H9 (cell line): ENCODE results near the gene ADCY4. TPM values are rescaled to one million over a fixed set of nuclear protein-coding genes. Genes with fewer than 3 reads are reported as not detected.

Experiments used
- DNase-seq: peaks from one replicate; pipeline ENCODE4 v3.0.0-alpha.2; 2017
- H2AFZ ChIP-seq: one replicate; pipeline ENCODE4 v1.6.1; 2013; ENCODE audit warnings: mild to moderate bottlenecking, low read length, control low read depth, moderate library complexity
- H2AK5ac ChIP-seq: 2 replicates; pipeline ENCODE4 v1.6.1; 2013; ENCODE audit warnings: low read length, control low read depth, mixed read lengths; ENCODE audit not compliant: insufficient read length
- H2BK120ac ChIP-seq: one replicate; pipeline ENCODE4 v1.6.1; 2013; ENCODE audit warnings: low read depth, mild to moderate bottlenecking, low read length, control low read depth, inconsistent platforms; ENCODE audit not compliant: poor library complexity, severe bottlenecking
- H2BK12ac ChIP-seq: 2 replicates; pipeline ENCODE4 v1.6.1; 2013; ENCODE audit warnings: low read length, control low read depth, mixed read lengths, low read depth; ENCODE audit not compliant: insufficient read length
- H2BK15ac ChIP-seq: 2 replicates; pipeline ENCODE4 v1.6.1; 2013; ENCODE audit warnings: low read depth, low read length, control low read depth
- H2BK20ac ChIP-seq: one replicate; pipeline ENCODE4 v1.6.1; 2013; ENCODE audit warnings: low read depth, mild to moderate bottlenecking, low read length, control low read depth, inconsistent platforms; ENCODE audit not compliant: poor library complexity, severe bottlenecking
- H2BK5ac ChIP-seq: 2 replicates; pipeline ENCODE4 v1.6.1; 2013; ENCODE audit warnings: low read length, control low read depth, mixed read lengths; ENCODE audit not compliant: insufficient read length
- H3K14ac ChIP-seq: 2 replicates; pipeline ENCODE4 v1.6.1; 2013; ENCODE audit warnings: low read length, control low read depth; ENCODE audit not compliant: insufficient read depth
- H3K18ac ChIP-seq: 2 replicates; pipeline ENCODE4 v1.6.1; 2013; ENCODE audit warnings: low read depth, mild to moderate bottlenecking, mixed read lengths, low read length, control low read depth; ENCODE audit not compliant: insufficient read length
- H3K23ac ChIP-seq: 2 replicates; pipeline ENCODE4 v1.6.1; 2013; ENCODE audit warnings: low read length, control low read depth, mixed read lengths, low read depth; ENCODE audit not compliant: insufficient read length
- H3K23me2 ChIP-seq: 2 replicates; pipeline ENCODE4 v1.6.1; 2013; ENCODE audit warnings: low read depth, mild to moderate bottlenecking, mixed read lengths, low read length, control low read depth; ENCODE audit not compliant: insufficient read length, poor library complexity, severe bottlenecking
- H3K27ac ChIP-seq: 2 replicates; pipeline ENCODE4 v1.5.1; 2013; ENCODE audit warnings: low read length, control low read depth, mixed read lengths, low read depth; ENCODE audit not compliant: insufficient read length
- H3K27me3 ChIP-seq: 2 replicates; pipeline ENCODE4 v1.6.1; 2013; ENCODE audit warnings: low read length, control low read depth, inconsistent platforms; ENCODE audit not compliant: insufficient read depth
- H3K4ac ChIP-seq: 2 replicates; pipeline ENCODE4 v1.6.1; 2013; ENCODE audit warnings: low read depth, mild to moderate bottlenecking, control low read depth, inconsistent platforms, low read length, moderate library complexity
- H3K4me1 ChIP-seq: 2 replicates; pipeline ENCODE4 v1.6.1; 2013; ENCODE audit warnings: low read length, control low read depth, inconsistent platforms; ENCODE audit not compliant: insufficient read depth
- H3K4me2 ChIP-seq: 2 replicates; pipeline ENCODE4 v1.6.1; 2013; ENCODE audit warnings: low read length, control low read depth, mixed read lengths; ENCODE audit not compliant: insufficient read length, insufficient read depth
- H3K56ac ChIP-seq: 2 replicates; pipeline ENCODE4 v1.6.1; 2013; ENCODE audit warnings: low read depth, mild to moderate bottlenecking, mixed read lengths, low read length, control low read depth; ENCODE audit not compliant: insufficient read length
- H3K79me1 ChIP-seq: 2 replicates; pipeline ENCODE4 v1.6.1; 2013; ENCODE audit warnings: low read depth, mild to moderate bottlenecking, moderate library complexity, low read length, control low read depth, inconsistent platforms; ENCODE audit not compliant: insufficient read depth, poor library complexity, severe bottlenecking
- H3K79me2 ChIP-seq: 2 replicates; pipeline ENCODE4 v1.6.1; 2013; ENCODE audit warnings: low read length, control low read depth, inconsistent platforms; ENCODE audit not compliant: insufficient read depth
- H3K9ac ChIP-seq: 2 replicates; pipeline ENCODE4 v1.6.1; 2013; ENCODE audit warnings: low read length, control low read depth, mixed read lengths; ENCODE audit not compliant: insufficient read length; ENCODE audit errors: extremely low read depth
- H3K9me3 ChIP-seq: one replicate; pipeline ENCODE4 v1.6.1; 2013; ENCODE audit warnings: low read depth, low read length, inconsistent platforms; ENCODE audit not compliant: control insufficient read depth
- H3T11ph ChIP-seq: one replicate; pipeline ENCODE4 v1.6.1; 2013; ENCODE audit warnings: mild to moderate bottlenecking, low read length, control low read depth, inconsistent platforms
- H4K20me1 ChIP-seq: one replicate; pipeline ENCODE4 v1.6.1; 2013; ENCODE audit not compliant: control insufficient read depth, insufficient read length, insufficient read depth
- H4K5ac ChIP-seq: 2 replicates; pipeline ENCODE4 v1.6.1; 2013; ENCODE audit warnings: low read depth, mild to moderate bottlenecking, mixed read lengths, low read length, control low read depth; ENCODE audit not compliant: insufficient read length
- H4K8ac ChIP-seq: replicated peaks from 2 replicates; pipeline ENCODE4 v1.6.1; 2013; ENCODE audit warnings: low read length, control low read depth, mixed read lengths, low read depth; ENCODE audit not compliant: insufficient read length
- H4K91ac ChIP-seq: 2 replicates; pipeline ENCODE4 v1.6.1; 2013; ENCODE audit warnings: low read depth, mild to moderate bottlenecking, moderate library complexity, mixed read lengths, low read length, control low read depth; ENCODE audit not compliant: insufficient read length
- H3K27ac Mint-ChIP-seq, 3 experiments: 2 replicates in 2 of 3; 3 replicates in 1 of 3; pipeline ENCODE4 v1.8.0; 2020 to 2021; ENCODE audit warnings: mixed read lengths in 3 of 3, mild to moderate bottlenecking in 1 of 3, moderate library complexity in 1 of 3
- H3K27me3 Mint-ChIP-seq: 2 replicates; pipeline ENCODE4 v1.8.0; 2021; ENCODE audit warnings: low read depth, mild to moderate bottlenecking, moderate library complexity, mixed read lengths
- H3K36me3 Mint-ChIP-seq, 3 experiments: 2 replicates in 2 of 3; 3 replicates in 1 of 3; pipeline ENCODE4 v1.8.0; 2020 to 2021; ENCODE audit warnings: low read depth in 3 of 3, mixed read lengths in 3 of 3; ENCODE audit not compliant: insufficient read depth in 1 of 3
- H3K4me1 Mint-ChIP-seq, 2 experiments: 2 replicates each; pipeline ENCODE4 v1.8.0; 2020; ENCODE audit warnings: mixed read lengths in 2 of 2
- H3K4me3 Mint-ChIP-seq, 2 experiments: 2 replicates in 1 of 2; 3 replicates in 1 of 2; pipeline ENCODE4 v1.8.0; 2020 to 2021; ENCODE audit warnings: mild to moderate bottlenecking in 2 of 2, mixed read lengths in 2 of 2, moderate library complexity in 1 of 2
- H3K9me3 Mint-ChIP-seq, 2 experiments: 2 replicates in 1 of 2; 3 replicates in 1 of 2; pipeline ENCODE4 v1.8.0; 2020; ENCODE audit warnings: mild to moderate bottlenecking in 2 of 2, mixed read lengths in 2 of 2, moderate library complexity in 1 of 2
- CTCF ChIP-seq: fragments of 200-600 bp; sonication (generic); conservative IDR thresholded peaks from 3 replicates; pipeline ENCODE4 v1.8.0; 2021; ENCODE audit warnings: antibody characterized with exemption, mild to moderate bottlenecking
- WGBS: extraction: QIAGEN DNeasy Blood & Tissue Kit; methylation state at CpG from one replicate; pipeline ENCODE4 v1.1.7; 2013; ENCODE audit warnings: missing lambda C conversion rate, low lambda C conversion rate, mixed read lengths; ENCODE audit not compliant: insufficient read length; ENCODE audit errors: extremely low coverage; 5-methylcytosine and 5-hydroxymethylcytosine counted together
- total RNA-seq: library from RNA; stranded (reverse); gene quantifications from 2 replicates; pipeline ENCODE4 v1.2.1, GENCODE V29; 2021

Gene ADCY4
- total RNA-seq, 1 experiment from 2014 or later, result 0.09 TPM

GRCh38 chr14:24362241-24362960 is 27.5 kb upstream of the ADCY4 start:
- H3K27me3 ChIP-seq, result no peaks in the 10 kb centered on the region; the same call in 1 of the 2 replicates
- no peak overlapping the region for H2BK15ac ChIP-seq
- Mint-ChIP-seq H3K4me3 (no peak overlapping the region), H3K36me3 (no peaks in the 10 kb centered on the region), H3K27me3 (peaks cover 62% of the 10 kb centered on the region), H3K9me3 (no peaks in the 10 kb centered on the region), H3K4me1 (peaks cover 10 to 12% of the 10 kb centered on the region in 2 experiments), H3K27ac (no peak overlapping the region)
- no peak overlapping the region for H3K56ac ChIP-seq
- no peak overlapping the region for H4K91ac ChIP-seq
- H3K14ac ChIP-seq, result no peak overlapping the region
- DNase-seq, result no peak
- no CpG with 5 or more reads among the region's 2 CpGs for WGBS
- H3K79me2 ChIP-seq, result no peaks in the 10 kb centered on the region
- H2BK20ac ChIP-seq, result no peak overlapping the region
- no peak for TF ChIP-seq CTCF
- no peak overlapping the region for H2AK5ac ChIP-seq
- no peak overlapping the region for H3K4me2 ChIP-seq
- H4K8ac ChIP-seq, result no peak overlapping the region
- no peaks in the 10 kb centered on the region for H3K79me1 ChIP-seq
- H3K23ac ChIP-seq, result no peak overlapping the region
- no peak overlapping the region for H4K5ac ChIP-seq
- H2AFZ ChIP-seq, result no peak overlapping the region
- H3K4me1 ChIP-seq, result no peaks in the 10 kb centered on the region
- no peak overlapping the region for H3T11ph ChIP-seq
- H4K20me1 ChIP-seq, result no peaks in the 10 kb centered on the region
- no peak overlapping the region for H3K18ac ChIP-seq
- H3K4ac ChIP-seq, result no peak overlapping the region
- H3K23me2 ChIP-seq, result peaks cover 8% of the 10 kb centered on the region
- no peak overlapping the region for H3K9ac ChIP-seq
- no peak overlapping the region for H2BK5ac ChIP-seq
- H2BK12ac ChIP-seq, result no peak overlapping the region
- H2BK120ac ChIP-seq, result no peak overlapping the region
- no peaks in the 10 kb centered on the region for H3K9me3 ChIP-seq
- H3K27ac ChIP-seq, result no peak overlapping the region
